Liver (tissue), 9 donors: ENCODE results near the gene MAP3K21. TPM values are rescaled to one million over a fixed set of nuclear protein-coding genes. Genes with fewer than 3 reads are reported as not detected.

Experiments used
- DNase-seq: peaks from one replicate; pipeline ENCODE4 v3.0.0-alpha.2; 2017; ENCODE audit warnings: low spot score
- H3K27ac ChIP-seq, 2 donors: one replicate each; pipeline ENCODE4 v1.7.0; 2013; ENCODE audit warnings: inconsistent platforms in 2 of 2, low read length in 2 of 2, control low read depth in 1 of 2, low read depth in 1 of 2, mild to moderate bottlenecking in 1 of 2
- H3K27me3 ChIP-seq, 4 donors: one replicate each; pipeline versions ENCODE4 v1.6.1 to v1.7.0; 2013; ENCODE audit warnings: low read length in 3 of 4, inconsistent platforms in 1 of 4, mild to moderate bottlenecking in 1 of 4, moderate library complexity in 1 of 4; ENCODE audit not compliant: control insufficient read depth in 4 of 4, insufficient read depth in 4 of 4
- H3K36me3 ChIP-seq, 4 donors: one replicate each; pipeline versions ENCODE4 v1.6.1 to v1.7.0; 2013; ENCODE audit warnings: low read length in 3 of 4, mild to moderate bottlenecking in 3 of 4, low read depth in 1 of 4, moderate library complexity in 1 of 4; ENCODE audit not compliant: control insufficient read depth in 4 of 4, insufficient read depth in 3 of 4
- H3K4me1 ChIP-seq, 4 donors: one replicate each; pipeline versions ENCODE4 v1.6.1 to v1.7.0; 2013; ENCODE audit warnings: low read length in 3 of 4, mild to moderate bottlenecking in 3 of 4, moderate library complexity in 1 of 4; ENCODE audit not compliant: control insufficient read depth in 4 of 4, insufficient read depth in 4 of 4
- H3K4me3 ChIP-seq, 3 donors: one replicate each; pipeline versions ENCODE4 v1.6.1 to v1.7.0; 2013; ENCODE audit warnings: low read length in 3 of 3, control low read depth in 1 of 3, low read depth in 1 of 3, mild to moderate bottlenecking in 1 of 3
- H3K9ac ChIP-seq, 2 donors: one replicate each; pipeline ENCODE4 v1.7.0; 2013; ENCODE audit warnings: low read length in 2 of 2, mild to moderate bottlenecking in 2 of 2, moderate library complexity in 2 of 2, control low read depth in 1 of 2, low read depth in 1 of 2
- H3K9me3 ChIP-seq, 4 donors: one replicate each; pipeline versions ENCODE4 v1.6.1 to v1.7.0; 2013; ENCODE audit warnings: low read length in 3 of 4; ENCODE audit not compliant: control insufficient read depth in 4 of 4
- ATF3 ChIP-seq: IDR thresholded peaks from 2 replicates; pipeline ENCODE4 v1.6.1; 2016; ENCODE audit warnings: antibody characterized with exemption
- CTCF ChIP-seq: fragments of 150-350 bp; IDR thresholded peaks from 2 replicates; pipeline ENCODE4 v1.5.1; 2017; ENCODE audit warnings: improper control_type of control experiment, low read depth, low read length; ENCODE audit not compliant: missing input control
- EGR1 ChIP-seq, 2 donors: IDR thresholded peaks; 2 replicates each; pipeline ENCODE4 v1.6.1; 2016 to 2018; ENCODE audit warnings: antibody characterized with exemption in 2 of 2, low read depth in 2 of 2
- FOXA1 ChIP-seq: IDR thresholded peaks from 2 replicates; pipeline ENCODE4 v1.6.1; 2016; ENCODE audit warnings: antibody characterized with exemption
- FOXA2 ChIP-seq: IDR thresholded peaks from 2 replicates; pipeline ENCODE4 v1.6.1; 2016; ENCODE audit warnings: antibody characterized with exemption
- GABPA ChIP-seq, 2 donors: IDR thresholded peaks in 1 of 2; conservative IDR thresholded peaks in 1 of 2; 2 replicates each; pipeline ENCODE4 v1.6.1; 2016; ENCODE audit warnings: antibody characterized with exemption in 2 of 2, mild to moderate bottlenecking in 1 of 2, moderate library complexity in 1 of 2
- HNF4A ChIP-seq, 2 donors: conservative IDR thresholded peaks; 2 replicates each; pipeline ENCODE4 v1.6.1; 2016; ENCODE audit warnings: antibody characterized with exemption in 2 of 2, mild to moderate bottlenecking in 2 of 2
- HNF4G ChIP-seq: IDR thresholded peaks from 2 replicates; pipeline ENCODE4 v1.6.1; 2016; ENCODE audit warnings: antibody characterized with exemption
- JUND ChIP-seq, 2 donors: IDR thresholded peaks; 2 replicates each; pipeline ENCODE4 v1.6.1; 2016; ENCODE audit warnings: antibody characterized with exemption in 2 of 2
- MAX ChIP-seq: IDR thresholded peaks from 2 replicates; pipeline ENCODE4 v1.6.1; 2016; ENCODE audit warnings: antibody characterized with exemption
- NR2F2 ChIP-seq: IDR thresholded peaks from 2 replicates; pipeline ENCODE4 v1.6.1; 2016; ENCODE audit warnings: antibody characterized with exemption
- RAD21 ChIP-seq, 2 donors: IDR thresholded peaks; 2 replicates each; pipeline ENCODE4 v1.6.1; 2016; ENCODE audit warnings: antibody characterized with exemption in 2 of 2, mild to moderate bottlenecking in 2 of 2
- REST ChIP-seq: IDR thresholded peaks from 2 replicates; pipeline ENCODE4 v1.6.1; 2016; ENCODE audit warnings: antibody characterized with exemption, mild to moderate bottlenecking
- RXRA ChIP-seq, 2 donors: IDR thresholded peaks; 2 replicates each; pipeline ENCODE4 v1.6.1; 2017 to 2018; ENCODE audit warnings: antibody characterized with exemption in 2 of 2, mild to moderate bottlenecking in 1 of 2
- SP1 ChIP-seq: IDR thresholded peaks from 2 replicates; pipeline ENCODE4 v1.6.1; 2018; ENCODE audit warnings: antibody characterized with exemption, mild to moderate bottlenecking
- TAF1 ChIP-seq: conservative IDR thresholded peaks from 2 replicates; pipeline ENCODE4 v1.6.1; 2016; ENCODE audit warnings: antibody characterized with exemption, mild to moderate bottlenecking
- YY1 ChIP-seq: IDR thresholded peaks from 2 replicates; pipeline ENCODE4 v1.6.1; 2016; ENCODE audit warnings: antibody characterized with exemption, mild to moderate bottlenecking
- ZBTB33 ChIP-seq: IDR thresholded peaks from 2 replicates; pipeline ENCODE4 v1.6.1; 2016; ENCODE audit warnings: antibody characterized with exemption
- WGBS: extraction: QIAGEN DNeasy Blood & Tissue Kit; methylation state at CpG from one replicate; pipeline ENCODE4 v1.1.7; 2013; 5-methylcytosine and 5-hydroxymethylcytosine counted together
- polyA plus RNA-seq, 2 donors: library from polyadenylated mRNA; stranded (reverse) in 1 of 2; unstranded in 1 of 2; fragments of 200-250 nt in 1 of 2; fragments of >200 nt in 1 of 2; fragmentation: Nextera tagmentation in 1 of 2; extraction: Ambion mirVana in 1 of 2; gene quantifications; one replicate each; pipeline versions ENCODE4 v1.2.1 to v1.2.3, GENCODE V29; 2013 to 2015
- total RNA-seq, 2 donors: library from RNA; depleted of rRNA; stranded (reverse); fragments of >200 nt; gene quantifications; one replicate each; pipeline ENCODE4 v1.2.3, GENCODE V29; 2014
- donor health status: healthy.
- donor health status: healthy.
- donor health status: healthy.
- donor health status: healthy.
- donor health status: healthy.

Gene MAP3K21
- total and polyA plus RNA-seq, 4 donors = 0.51 to 7.3 (median 1.6) TPM

GRCh38 chr1:233393926-233394680 is 66.6 kb downstream of the MAP3K21 start:
- 93% methylated on average over 3 of the region's 3 CpGs for WGBS
- H3K36me3 ChIP-seq = no peaks in the 10 kb centered on the region
- TF ChIP-seq JUND (IDR thresholded peaks at IDR 0.05) (no peak), RXRA (IDR thresholded peaks at IDR 0.05) (no peak), RAD21 (IDR thresholded peaks at IDR 0.05) (no peak), TAF1 (no peak), ZBTB33 (no peak), HNF4A (conservative IDR thresholded peaks at IDR 0.05) (no peak), NR2F2 (no peak), CTCF (no peak), FOXA2 (no peak), MAX (no peak), FOXA1 (no peak), EGR1 (IDR thresholded peaks at IDR 0.05; ENCODE audit: low read depth in 2 of 2) (no peak), REST (no peak), SP1 (no peak), YY1 (no peak), GABPA (IDR thresholded peaks at IDR 0.05 in 1 of 2, conservative IDR thresholded peaks at IDR 0.05 in 1 of 2) (no peak), HNF4G (no peak), ATF3 (no peak)

More at GRCh38 chr1:233393926-233394680, 66.6 kb downstream of the MAP3K21 start:
- Histone ChIP-seq H3K4me1 (no peaks in the 10 kb centered on the region), H3K27ac (no peak overlapping the region), H3K27me3 (no peaks in the 10 kb centered on the region), H3K9me3 (no peaks in the 10 kb centered on the region), H3K9ac (no peak overlapping the region), H3K4me3 (no peak overlapping the region)
- DNase-seq = no peak
